ENCODE results near the gene SLC46A1.

The SLC46A1 gene

DNA sequence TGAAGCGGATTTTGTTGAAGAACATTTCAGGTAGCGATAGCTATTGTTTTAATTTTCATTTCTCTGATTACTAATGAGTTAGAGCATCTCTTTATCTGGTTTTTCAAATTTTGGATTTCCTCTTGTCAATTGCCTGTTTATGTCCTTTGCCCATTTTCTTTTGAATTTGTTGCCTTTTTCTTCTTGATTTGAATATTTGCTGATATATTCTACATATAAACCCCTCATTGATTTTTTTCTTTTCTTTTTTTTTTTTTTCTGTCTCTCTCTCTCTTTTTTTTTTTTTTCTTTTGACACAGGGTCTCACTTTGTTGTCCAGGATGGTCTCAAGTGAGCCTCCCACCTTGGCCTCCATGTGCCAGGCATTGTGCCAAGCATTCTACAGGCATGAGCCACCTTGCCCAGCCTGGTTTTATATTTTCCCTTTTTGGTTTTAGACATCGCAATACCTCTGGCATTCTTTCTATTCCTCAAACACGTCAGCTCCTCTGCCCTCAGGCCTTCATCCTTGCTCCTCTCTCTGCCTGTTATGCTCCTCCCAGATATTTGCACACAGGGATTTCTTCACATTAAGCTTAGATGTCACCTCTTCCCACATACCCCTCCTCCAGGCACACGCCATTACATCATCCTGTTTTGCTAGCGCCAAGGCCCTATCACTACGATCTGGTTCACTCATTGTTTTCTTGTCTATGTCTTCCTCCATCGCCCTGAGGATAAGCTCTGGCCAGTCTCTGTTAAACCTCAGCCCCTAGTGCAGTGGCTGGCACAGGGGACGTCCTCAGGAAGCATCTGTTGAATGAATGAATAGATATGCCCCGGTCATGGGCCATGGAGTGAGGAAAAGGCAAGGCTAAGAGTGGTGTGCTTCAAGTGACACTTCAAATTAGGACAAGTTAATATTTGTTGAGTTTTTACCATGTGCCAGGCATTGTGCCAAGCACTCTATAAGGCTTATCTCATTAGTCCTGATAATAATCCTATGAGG lies 25.9 kb downstream of the SLC46A1 start:
- no peak for DNase-seq

DNA sequence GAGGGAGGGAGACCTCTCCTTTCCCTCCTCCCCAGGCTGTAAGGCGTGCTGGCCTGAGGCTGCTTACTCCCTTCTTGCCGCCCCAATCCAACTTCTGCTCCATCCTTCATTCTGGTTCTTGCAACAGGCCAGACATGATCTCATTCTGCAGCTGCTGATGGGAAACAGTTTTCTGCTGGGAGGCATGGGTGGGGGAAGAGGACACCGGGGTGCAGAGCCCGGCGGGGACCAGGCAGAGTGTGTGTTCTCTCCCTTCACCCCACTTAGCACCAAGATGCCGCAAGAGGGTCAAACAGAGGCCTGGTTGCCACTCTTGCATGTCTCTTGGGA lies 33.1 kb downstream of the SLC46A1 start:
- no peak for DNase-seq

GRCh38 chr17:28372203-28372944 lies 33.6 kb downstream of the SLC46A1 start:
- peak; percentile 18 for DNase-seq

- peak; percentile 71 for DNase-seq
Measured at GRCh38 chr17:28371245-28372202, 34.5 kb downstream of the SLC46A1 start, which contains the start of gene SARM1. SARM1 (plus strand) TSS chr17:28371694; CDS start chr17:28372033, 339 bp downstream.

DNA sequence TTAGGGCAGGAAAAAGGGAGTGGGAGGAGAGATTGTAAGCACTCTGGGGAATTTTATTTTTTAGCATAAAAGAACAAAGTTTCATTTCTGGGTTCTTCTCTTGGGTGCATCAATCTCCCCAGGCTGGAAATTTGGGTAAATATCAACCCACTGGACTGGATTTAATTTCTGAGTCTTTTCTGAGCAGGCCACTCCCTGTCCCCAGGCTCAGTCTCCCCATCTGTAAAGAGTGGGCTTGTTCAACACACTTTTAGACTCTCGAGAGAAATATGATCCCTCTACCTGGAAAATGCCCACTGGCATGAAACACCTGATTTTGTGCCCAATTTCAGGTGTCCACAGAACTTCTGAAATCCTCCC lies 35.3 kb downstream of the SLC46A1 start:
- no peak for DNase-seq

DNA sequence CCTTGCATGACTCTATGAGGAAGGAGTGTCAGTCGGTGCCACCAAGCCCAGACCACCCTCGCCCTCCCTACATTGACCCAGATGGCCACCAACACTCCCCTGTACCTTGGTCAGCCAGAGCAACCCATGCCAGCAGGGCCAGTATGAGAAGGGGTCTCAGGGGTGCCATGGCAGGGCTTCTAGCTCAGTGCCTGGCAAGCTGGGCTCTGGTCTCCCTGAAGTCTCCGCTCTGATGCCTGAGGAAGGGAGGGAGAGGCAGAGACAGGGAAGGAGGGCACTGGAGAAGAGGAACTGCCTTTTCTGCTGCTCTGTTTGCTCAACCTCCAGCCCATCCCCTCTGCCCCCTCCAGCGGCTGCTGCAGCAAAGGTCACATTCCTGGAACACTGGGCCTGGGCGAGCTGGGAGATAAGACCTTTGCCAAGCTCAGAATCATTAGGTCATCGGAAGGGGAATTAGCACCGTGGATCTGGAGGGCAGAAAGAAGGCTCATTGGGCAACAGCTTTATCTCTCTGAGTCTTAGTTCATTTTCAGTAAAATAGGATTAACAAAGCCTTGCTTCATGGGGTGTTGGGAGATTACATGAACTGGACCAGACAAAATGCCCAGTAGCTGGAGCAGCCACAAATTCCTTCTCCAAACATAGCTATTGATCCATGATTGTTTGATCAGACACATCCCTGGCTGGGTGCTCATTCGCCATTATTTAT lies 35.8 kb downstream of the SLC46A1 start, which contains the start of gene VTN:
Gene VTN, minus strand, starts transcription at position 273 of the 709 bp plus-strand sequence. Its CDS starts 104 bp downstream, at position 169.
- DNase-seq, result no peak

- peak; percentile 8 for DNase-seq
Measured at GRCh38 chr17:28369684-28370034, 36.4 kb downstream of the SLC46A1 start.

- no peak for DNase-seq
Measured at GRCh38 chr17:28368915-28369683, 36.9 kb downstream of the SLC46A1 start.

- no peak for DNase-seq
Measured at GRCh38 chr17:28368306-28368831, 37.6 kb downstream of the SLC46A1 start.

GRCh38 chr17:28367641-28368305 lies 38.2 kb downstream of the SLC46A1 start:
- no peak for DNase-seq

- DNase-seq, result no peak
Measured at GRCh38 chr17:28366605-28367004, 39.4 kb downstream of the SLC46A1 start.

- no peak for DNase-seq
Measured at GRCh38 chr17:28365487-28365886, 40.5 kb downstream of the SLC46A1 start.

DNA sequence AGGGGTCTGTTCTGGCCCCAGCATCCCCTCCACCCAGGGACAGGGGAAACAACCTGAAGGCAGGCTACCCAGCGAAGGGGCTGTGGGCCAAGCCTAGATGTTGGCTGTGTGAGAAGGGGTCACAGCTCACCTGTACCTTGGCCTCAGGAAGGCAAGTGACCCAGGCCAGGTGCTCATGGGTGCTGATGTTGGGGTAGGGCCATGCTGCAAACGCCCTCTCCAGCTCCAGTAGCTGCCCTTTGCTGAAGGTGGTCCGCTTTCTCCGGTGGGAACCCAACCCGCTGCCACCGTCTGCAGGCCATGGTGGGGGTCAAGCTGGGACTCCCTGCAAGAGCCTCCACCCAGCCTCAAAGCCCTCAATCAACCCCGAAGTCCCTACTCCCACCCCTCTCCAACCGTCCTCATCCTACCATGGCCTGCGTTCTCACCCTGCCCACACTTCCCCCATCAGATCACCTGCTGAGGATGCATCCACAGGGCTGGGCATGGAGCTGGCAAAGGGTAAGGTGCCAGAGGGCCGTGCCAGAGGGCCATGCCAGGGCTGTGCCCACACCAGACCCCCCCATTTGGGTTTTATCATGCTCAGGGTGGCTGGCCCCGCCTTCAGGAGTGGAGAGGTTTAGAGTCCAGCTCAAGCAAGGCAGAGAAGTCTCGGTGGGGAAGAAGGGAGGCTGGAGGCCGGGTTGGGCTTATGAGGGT lies 41.2 kb downstream of the SLC46A1 start, which contains the start of gene SEBOX:
Gene SEBOX, minus strand, starts transcription at position 535 of the 699 bp plus-strand sequence. Its CDS starts 48 bp downstream, at position 487.
- DNase-seq, result no peak

DNA sequence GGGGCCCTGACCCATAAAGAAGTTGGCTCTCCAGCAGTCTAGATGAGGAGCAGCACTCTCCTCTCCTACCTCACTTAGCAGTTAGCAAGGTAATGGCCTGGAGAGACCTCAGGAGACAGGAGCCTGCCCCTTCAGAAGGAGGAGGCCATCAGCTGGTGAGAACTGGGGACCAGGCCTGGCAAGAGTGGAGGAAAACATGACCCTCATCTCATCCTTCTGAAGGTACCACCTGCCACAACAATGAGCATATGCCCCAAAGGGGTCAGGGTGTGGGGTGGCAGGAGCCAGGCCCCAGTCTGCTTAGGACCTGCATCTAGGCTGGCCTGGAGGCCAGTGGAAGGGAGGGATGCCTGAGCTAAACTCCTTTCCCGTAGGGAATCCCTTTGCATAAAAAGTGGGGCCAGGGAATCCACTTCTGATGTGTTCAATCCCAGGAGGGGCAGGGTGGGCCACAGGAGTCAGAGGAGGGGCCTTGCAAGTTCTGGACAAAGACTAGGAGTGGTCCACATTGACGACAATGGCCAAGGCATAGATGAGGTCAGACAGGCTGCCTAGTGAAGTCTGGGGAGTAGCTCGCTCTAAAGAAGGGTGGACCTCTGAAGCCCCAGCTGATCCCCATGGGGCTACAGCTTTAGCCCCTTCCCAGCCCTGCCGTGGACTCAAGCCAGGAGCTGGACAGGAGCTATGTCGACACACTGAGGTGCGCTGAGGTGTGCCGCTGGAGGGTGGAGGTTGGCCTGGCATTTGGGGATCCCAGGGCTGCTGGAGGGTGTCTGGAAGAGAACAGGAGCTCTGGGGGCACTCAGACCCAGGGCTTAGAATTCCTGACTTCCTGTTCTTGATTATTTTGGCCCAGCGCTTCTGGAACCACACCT lies 42.0 kb downstream of the SLC46A1 start:
- DNase-seq, result no peak

- DNase-seq, result no peak
Measured at GRCh38 chr17:28363186-28363585, 42.8 kb downstream of the SLC46A1 start.

DNA sequence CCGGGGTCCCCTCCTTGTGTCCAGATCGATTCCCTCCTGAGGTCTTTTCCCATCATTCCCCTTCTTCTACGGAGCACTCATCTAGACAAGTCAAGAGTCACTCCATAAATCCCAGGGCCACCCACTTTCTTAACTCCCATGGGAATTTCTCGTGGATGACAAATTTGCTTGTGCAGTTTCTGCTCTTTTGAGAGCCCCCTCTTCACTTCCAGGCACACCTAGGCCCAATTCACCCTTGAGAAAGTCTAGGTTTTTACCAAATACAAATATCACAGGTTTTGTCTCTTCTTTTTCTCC lies 48.2 kb downstream of the SLC46A1 start:
- DNase-seq, result no peak

GRCh38 chr17:28357061-28357900 lies 48.7 kb downstream of the SLC46A1 start, which contains the start of gene POLDIP2:
POLDIP2 (minus strand) TSS chr17:28357527; CDS start chr17:28357448, 79 bp downstream.
- peak; percentile 94 for DNase-seq

DNA sequence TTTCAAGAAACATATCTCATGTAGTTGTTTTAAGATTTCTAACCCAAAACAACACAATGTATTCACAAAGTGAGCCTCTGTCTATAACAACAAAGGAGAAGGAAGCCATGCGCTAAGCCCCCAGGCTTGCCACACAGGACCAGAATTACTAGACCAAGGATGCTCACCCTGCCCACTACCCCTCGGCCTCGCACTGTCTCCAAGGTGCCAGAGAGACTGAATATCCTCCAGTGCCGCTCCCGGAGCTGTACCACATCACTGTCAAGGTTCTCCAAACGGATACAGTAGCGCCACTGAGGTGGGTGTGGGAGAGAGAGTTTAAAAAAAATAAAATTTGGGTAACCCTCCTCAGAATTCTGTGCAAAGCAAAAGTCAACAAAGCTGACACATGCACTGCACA lies 55.7 kb downstream of the SLC46A1 start:
- no peak for DNase-seq

Measured in activated CD4-positive, alpha-beta T cell treated with anti-CD3 and anti-CD28 coated beads, Interleukin-2, amount 50 U/mL, for 1 hour (primary cell).